Thoracic aorta (tissue), 2 donors: ENCODE data around the gene HMBS. TPM values are rescaled to one million over a fixed set of nuclear protein-coding genes. Genes with fewer than 3 reads are reported as not detected.

Source experiments
- ATAC-seq: fragments of 150-250 bp; one replicate; pipeline ENCODE4 v1.8.0; 2017; ENCODE audit warnings: low read depth; ENCODE audit not compliant: insufficient number of reproducible peaks, low FRiP score
- DNase-seq: peaks from one replicate; pipeline ENCODE4 v3.0.0-alpha.2; 2020; ENCODE audit warnings: low spot score
- H3K27ac ChIP-seq, 2 donors: fragments of 200-600 bp; sonication (generic); 1 replicate in 1 of 2; 2 replicates in 1 of 2; pipeline ENCODE4 v1.5.1; 2016; ENCODE audit warnings: mild to moderate bottlenecking in 2 of 2, moderate library complexity in 2 of 2
- H3K27me3 ChIP-seq: fragments of 200-600 bp; sonication (generic); replicated peaks from 2 replicates; pipeline ENCODE4 v1.6.0; 2016; ENCODE audit warnings: mild to moderate bottlenecking; ENCODE audit not compliant: insufficient read depth
- H3K36me3 ChIP-seq: fragments of 200-600 bp; sonication (generic); one replicate; pipeline ENCODE4 v1.5.1; 2016
- H3K4me1 ChIP-seq, 2 donors: fragments of 200-600 bp; sonication (generic); 1 replicate in 1 of 2; 2 replicates in 1 of 2; pipeline versions ENCODE4 v1.5.1 to v1.6.0; 2016; ENCODE audit warnings: low read depth in 2 of 2, mild to moderate bottlenecking in 1 of 2; ENCODE audit not compliant: control insufficient read depth in 1 of 2
- H3K4me3 ChIP-seq: fragments of 200-600 bp; sonication (generic); 2 replicates; pipeline ENCODE4 v1.5.1; 2016; ENCODE audit warnings: mild to moderate bottlenecking
- H3K9me3 ChIP-seq: fragments of 200-600 bp; sonication (generic); 2 replicates; pipeline ENCODE4 v1.5.1; 2016
- total RNA-seq, 2 donors: library from RNA; depleted of rRNA; stranded (reverse); fragments of >200 nt; gene quantifications; one replicate each; pipeline versions ENCODE4 v1.1.0 to v1.2.3, GENCODE V29; 2016
- TF ChIP-seq, protein P1 (sequence below): fragments of 200-600 bp; sonication (generic); IDR thresholded peaks from one replicate; pipeline ENCODE4 v1.5.1; 2019; ENCODE audit warnings: antibody characterized with exemption

Gene HMBS
- total RNA-seq, 2 donors from 2014 or later = 5.7 to 27.2 TPM

DNA sequence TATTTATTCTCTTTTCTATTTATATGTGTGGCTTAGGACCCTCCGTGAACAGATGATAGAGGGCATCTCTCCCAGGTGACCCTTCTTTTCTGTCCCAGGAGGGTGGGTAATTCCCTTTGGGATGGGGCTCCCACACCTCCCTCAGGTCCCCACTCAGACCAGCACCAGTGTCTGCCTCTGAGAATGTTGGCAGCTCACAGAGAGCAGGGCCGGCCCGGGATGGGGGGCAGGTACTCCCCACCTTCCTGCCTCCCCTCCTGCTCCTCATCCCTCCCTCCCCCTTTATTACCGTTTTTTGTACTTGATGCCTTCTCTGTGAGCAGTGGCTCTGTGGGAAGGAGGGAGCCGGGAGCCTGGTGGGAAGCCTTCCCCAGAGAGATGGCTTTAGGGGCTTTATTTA, 31.9 kb downstream of the HMBS start:
- H3K4me1 ChIP-seq = peaks cover 0 to 6% of the 10 kb centered on the region in 2 donors
- ATAC-seq (no peak), DNase-seq (no peak)
- no peaks in the 10 kb centered on the region for H3K9me3 ChIP-seq
- TF ChIP-seq, protein P1, sequence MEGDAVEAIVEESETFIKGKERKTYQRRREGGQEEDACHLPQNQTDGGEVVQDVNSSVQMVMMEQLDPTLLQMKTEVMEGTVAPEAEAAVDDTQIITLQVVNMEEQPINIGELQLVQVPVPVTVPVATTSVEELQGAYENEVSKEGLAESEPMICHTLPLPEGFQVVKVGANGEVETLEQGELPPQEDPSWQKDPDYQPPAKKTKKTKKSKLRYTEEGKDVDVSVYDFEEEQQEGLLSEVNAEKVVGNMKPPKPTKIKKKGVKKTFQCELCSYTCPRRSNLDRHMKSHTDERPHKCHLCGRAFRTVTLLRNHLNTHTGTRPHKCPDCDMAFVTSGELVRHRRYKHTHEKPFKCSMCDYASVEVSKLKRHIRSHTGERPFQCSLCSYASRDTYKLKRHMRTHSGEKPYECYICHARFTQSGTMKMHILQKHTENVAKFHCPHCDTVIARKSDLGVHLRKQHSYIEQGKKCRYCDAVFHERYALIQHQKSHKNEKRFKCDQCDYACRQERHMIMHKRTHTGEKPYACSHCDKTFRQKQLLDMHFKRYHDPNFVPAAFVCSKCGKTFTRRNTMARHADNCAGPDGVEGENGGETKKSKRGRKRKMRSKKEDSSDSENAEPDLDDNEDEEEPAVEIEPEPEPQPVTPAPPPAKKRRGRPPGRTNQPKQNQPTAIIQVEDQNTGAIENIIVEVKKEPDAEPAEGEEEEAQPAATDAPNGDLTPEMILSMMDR = no peak
- peaks cover 23% of the 10 kb centered on the region for H3K36me3 ChIP-seq
- H3K27me3 ChIP-seq = no peaks in the 10 kb centered on the region
- no peak overlapping the region for H3K4me3 ChIP-seq
- peak overlapping the region in 1 of 2 donors; percentile 65 for H3K27ac ChIP-seq

DNA sequence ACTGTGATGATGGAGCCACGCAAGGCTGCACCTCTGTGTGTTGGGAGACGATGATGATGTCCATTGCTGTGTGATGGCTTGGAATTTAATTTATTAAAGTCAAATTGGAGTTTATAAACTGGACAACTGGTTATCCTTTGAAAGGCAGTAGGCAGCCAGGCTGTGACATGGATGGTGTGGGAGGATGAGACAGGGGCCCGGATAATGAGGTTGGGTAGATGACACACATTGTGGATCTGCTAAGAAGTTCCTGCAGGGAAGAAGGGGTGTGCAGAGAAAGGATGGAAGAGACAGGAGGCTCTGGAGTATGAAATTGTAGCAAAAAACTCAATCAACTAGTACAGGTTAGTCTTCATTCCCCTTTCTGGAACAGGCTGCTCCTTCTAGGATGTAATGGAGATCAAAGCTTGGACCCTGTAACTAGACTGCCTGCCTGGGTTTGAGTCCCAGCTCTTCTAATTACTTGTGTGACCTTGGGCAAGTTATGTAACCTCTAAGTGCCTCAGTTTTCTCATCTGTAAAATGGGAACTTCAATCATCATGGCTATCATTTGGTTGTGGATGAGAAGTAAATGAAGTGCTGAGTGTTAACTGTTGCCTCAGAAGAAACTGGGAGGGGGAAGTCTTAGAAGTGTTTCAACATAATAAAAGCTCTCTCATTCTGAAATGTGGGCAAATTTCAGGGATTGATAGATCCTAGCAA, 32.5 kb downstream of the HMBS start:
- TF ChIP-seq, protein P1 = no peak
- ATAC-seq (no peak), DNase-seq (no peak)
- Histone ChIP-seq H3K27ac (no peak overlapping the region), H3K36me3 (peaks cover 20% of the 10 kb centered on the region), H3K4me3 (no peak overlapping the region), H3K9me3 (no peaks in the 10 kb centered on the region), H3K27me3 (no peaks in the 10 kb centered on the region), H3K4me1 (peaks cover 2 to 9% of the 10 kb centered on the region in 2 donors)

DNA sequence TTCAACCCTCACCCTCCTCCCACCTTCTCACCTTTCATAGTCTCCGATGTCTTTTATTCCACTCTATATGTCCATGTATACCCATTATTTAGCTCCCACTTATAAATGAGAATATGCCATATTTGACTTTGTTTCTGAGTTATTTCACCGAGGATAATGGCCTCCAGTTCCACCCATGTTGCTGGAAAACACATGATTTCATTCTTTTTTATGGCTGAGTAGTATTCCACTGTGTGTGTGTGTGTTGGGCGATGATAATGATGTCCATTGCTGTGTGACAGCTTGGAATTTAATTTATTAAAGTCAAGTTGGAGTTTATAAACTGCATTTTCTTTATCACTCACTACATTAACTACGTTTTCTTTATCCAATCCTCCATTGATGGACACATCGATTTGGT, 33.5 kb downstream of the HMBS start:
- Histone ChIP-seq H3K9me3 (no peaks in the 10 kb centered on the region), H3K27ac (no peak overlapping the region), H3K27me3 (no peaks in the 10 kb centered on the region), H3K4me1 (peaks cover 8 to 16% of the 10 kb centered on the region in 2 donors), H3K4me3 (no peak overlapping the region), H3K36me3 (peaks cover 14% of the 10 kb centered on the region)
- DNase-seq = no peak
- ATAC-seq = no peak
- TF ChIP-seq, protein P1 = no peak

DNA sequence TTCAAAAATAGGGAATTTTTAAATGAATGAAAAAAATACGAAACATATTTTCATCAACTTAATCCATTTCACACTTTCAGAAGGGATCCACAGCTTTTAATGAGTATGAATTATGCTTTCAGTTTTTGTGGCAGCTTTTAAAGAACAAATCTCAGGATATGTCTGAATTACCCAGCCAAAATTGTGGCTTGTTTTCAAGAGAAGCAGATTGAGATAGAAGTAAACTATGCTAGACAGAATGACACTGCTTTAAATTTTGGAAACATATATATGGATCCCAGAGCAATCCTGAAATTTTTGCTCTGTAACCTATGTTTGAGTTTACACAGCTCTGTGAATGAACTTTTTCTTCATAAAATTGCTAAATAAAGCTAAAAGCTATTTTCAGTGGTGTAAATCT, 34.3 kb downstream of the HMBS start:
- TF ChIP-seq, protein P1 = no peak
- Histone ChIP-seq H3K4me3 (no peak overlapping the region), H3K27me3 (no peaks in the 10 kb centered on the region), H3K36me3 (peaks cover 9% of the 10 kb centered on the region), H3K9me3 (no peaks in the 10 kb centered on the region), H3K4me1 (peaks cover 8 to 16% of the 10 kb centered on the region in 2 donors), H3K27ac (no peak overlapping the region)
- DNase-seq = no peak
- ATAC-seq = no peak

DNA sequence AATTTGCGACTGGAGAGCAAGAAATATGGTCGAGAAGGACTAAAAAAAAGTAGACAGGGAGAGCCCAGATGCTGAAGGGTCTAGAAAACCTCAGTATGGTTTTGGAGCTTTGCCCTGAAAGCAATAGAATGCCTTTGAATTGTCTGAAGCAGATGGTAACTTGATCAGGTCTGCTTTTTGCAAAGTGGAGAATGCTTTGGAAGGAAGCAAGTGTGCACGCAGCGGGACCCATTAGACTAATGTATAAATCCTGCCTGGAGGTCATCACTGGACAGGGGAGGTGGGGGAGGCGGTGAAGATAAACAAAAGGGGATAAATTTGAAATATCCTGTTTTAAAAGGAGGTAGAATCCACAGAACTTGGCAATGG, 35.9 kb downstream of the HMBS start:
- no peak for DNase-seq

More for the DNA sequence above, 35.9 kb downstream of the HMBS start:
- ATAC-seq = no peak
- H3K27me3 ChIP-seq = no peaks in the 10 kb centered on the region
- no peaks in the 10 kb centered on the region for H3K9me3 ChIP-seq
- H3K4me3 ChIP-seq = peak overlapping the region; percentile 73
- peaks cover 8 to 16% of the 10 kb centered on the region in 2 donors for H3K4me1 ChIP-seq
- TF ChIP-seq, protein P1 = no peak
- peaks cover 13% of the 10 kb centered on the region for H3K36me3 ChIP-seq
- peak overlapping the region; percentile 25 to 61 for H3K27ac ChIP-seq
